NB4 (cell line): ENCODE measurements around the gene POU5F2.

ENCODE experiments used
- DNase-seq: peaks from one replicate; pipeline ENCODE4 v3.0.0; 2010; ENCODE audit warnings: low read depth
- H3K4me3 ChIP-seq: one replicate; pipeline ENCODE4 v1.5.1; 2011; ENCODE audit warnings: mild to moderate bottlenecking, low read depth, low read length, moderate library complexity
- CTCF ChIP-seq: IDR thresholded peaks from one replicate; pipeline ENCODE4 v1.5.1; 2012; ENCODE audit warnings: low read depth, low read length
- MAX ChIP-seq: IDR thresholded peaks from 2 replicates; pipeline ENCODE4 v1.6.1; 2011; ENCODE audit warnings: low read depth, low read length
- MYC ChIP-seq: IDR thresholded peaks from 2 replicates; pipeline ENCODE4 v1.6.1; 2011; ENCODE audit warnings: low read depth, low read length
- POLR2A ChIP-seq: IDR thresholded peaks from 2 replicates; pipeline ENCODE4 v1.6.1; 2011; ENCODE audit warnings: mild to moderate bottlenecking; ENCODE audit not compliant: insufficient read length; ENCODE audit errors: extremely low read depth

The POU5F2 gene

GRCh38 chr5:93782978-93783377, 41.6 kb upstream of the POU5F2 start:
- TF ChIP-seq POLR2A (no peak), CTCF (no peak), MAX (no peak), MYC (no peak)
- DNase-seq = no peak
- no peak overlapping the region for H3K4me3 ChIP-seq

GRCh38 chr5:93777620-93778019, 36.2 kb upstream of the POU5F2 start:
- H3K4me3 ChIP-seq = no peak overlapping the region
- TF ChIP-seq POLR2A (no peak), MYC (no peak)
- DNase-seq = no peak

- TF ChIP-seq MAX (no peak), CTCF (no peak), POLR2A (no peak), MYC (no peak)
- H3K4me3 ChIP-seq = no peak overlapping the region
- DNase-seq = no peak
Observed at GRCh38 chr5:93756372-93756771, 15.0 kb upstream of the POU5F2 start.

- no peak for TF ChIP-seq CTCF
- TF ChIP-seq MAX = no peak
- no peak for TF ChIP-seq MYC
- no peak for TF ChIP-seq POLR2A
- H3K4me3 ChIP-seq = no peak overlapping the region
- no peak for DNase-seq
Observed at GRCh38 chr5:93755716-93756115, 14.3 kb upstream of the POU5F2 start.

GRCh38 chr5:93748875-93749397, 7.5 kb upstream of the POU5F2 start:
- H3K4me3 ChIP-seq = no peak overlapping the region
- TF ChIP-seq MAX (no peak), MYC (no peak), CTCF (no peak), POLR2A (no peak)
- DNase-seq = no peak

GRCh38 chr5:93746406-93747056, 5.1 kb upstream of the POU5F2 start:
- TF ChIP-seq MYC (no peak), MAX (no peak), CTCF (no peak)
- DNase-seq = no peak
- H3K4me3 ChIP-seq = no peak overlapping the region
